Heart left ventricle (tissue), 16 donors: ENCODE results near the gene THBS1. TPM values are rescaled to one million over a fixed set of nuclear protein-coding genes. Genes with fewer than 3 reads are reported as not detected.

ENCODE experiments used
- ATAC-seq, 4 donors: fragments of 200-7000 bp; cut with Tn5 transposase; one replicate each; pipeline ENCODE4 v1.9.1; 2020 to 2022; ENCODE audit warnings: moderate library complexity in 4 of 4, mild to moderate bottlenecking in 3 of 4, moderate number of reproducible peaks in 1 of 4
- DNase-seq, 5 donors: peaks; one replicate each; pipeline ENCODE4 v3.0.0-alpha.2; 2020
- H3K27ac ChIP-seq, 12 donors: fragments of 200-600 bp; sonication (generic) in 4 of 12; one replicate each; pipeline versions ENCODE4 v1.5.0 to v1.8.0; 2016 to 2022; ENCODE audit warnings: mild to moderate bottlenecking in 2 of 12
- H3K27me3 ChIP-seq, 9 donors: fragments of 200-600 bp; sonication (generic) in 2 of 9; one replicate each; pipeline versions ENCODE4 v1.5.1 to v1.8.0; 2016 to 2022; ENCODE audit warnings: mild to moderate bottlenecking in 3 of 9
- H3K36me3 ChIP-seq, 9 donors: fragments of 200-600 bp; sonication (generic) in 2 of 9; one replicate each; pipeline versions ENCODE4 v1.5.0 to v1.8.0; 2018 to 2022; ENCODE audit warnings: mild to moderate bottlenecking in 2 of 9
- H3K4me1 ChIP-seq, 12 donors: fragments of 200-600 bp; sonication (generic) in 4 of 12; one replicate each; pipeline versions ENCODE4 v1.5.0 to v1.8.0; 2016 to 2022; ENCODE audit warnings: mild to moderate bottlenecking in 3 of 12
- H3K4me3 ChIP-seq, 12 donors: fragments of 200-600 bp; sonication (generic) in 4 of 12; one replicate each; pipeline versions ENCODE4 v1.5.0 to v1.8.0; 2017 to 2022; ENCODE audit warnings: mild to moderate bottlenecking in 9 of 12, moderate library complexity in 4 of 12
- H3K9me3 ChIP-seq, 12 donors: fragments of 200-600 bp; sonication (generic) in 4 of 12; one replicate each; pipeline versions ENCODE4 v1.5.0 to v1.8.0; 2016 to 2022; ENCODE audit warnings: mild to moderate bottlenecking in 1 of 12
- CTCF ChIP-seq, 12 donors: fragments of 200-600 bp; sonication (generic) in 4 of 12; IDR thresholded peaks; one replicate each; pipeline versions ENCODE4 v1.5.0 to v1.8.0; 2018 to 2022; ENCODE audit warnings: antibody characterized with exemption in 12 of 12, mild to moderate bottlenecking in 5 of 12
- POLR2A ChIP-seq, 2 donors: fragments of 450-650 bp; IDR thresholded peaks; one replicate each; pipeline ENCODE4 v1.6.1; 2017; ENCODE audit warnings: antibody characterized with exemption in 2 of 2, mild to moderate bottlenecking in 2 of 2, moderate library complexity in 2 of 2
- WGBS, 4 donors: extraction: QIAGEN DNeasy Blood & Tissue Kit in 2 of 4; methylation state at CpG; one replicate each; pipeline versions ENCODE4 v1.1.5 to v1.1.7; 2013 to 2018; 5-methylcytosine and 5-hydroxymethylcytosine counted together
- intact Hi-C, 10 donors: fragments of 100-400 bp; cut with DNase I; formaldehyde crosslinking; loops; one replicate each; pipeline versions ENCODE4 v1.11.1 to v1.14.2; 2022
- polyA plus RNA-seq, 2 donors: library from polyadenylated mRNA; stranded (reverse); fragments of 200-250 nt; gene quantifications; one replicate each; pipeline ENCODE4 v1.2.3, GENCODE V29; 2013
- total RNA-seq, 9 donors: library from RNA; depleted of rRNA in 2 of 9; stranded (reverse); fragments of >200 nt in 2 of 9; fragmentation: NEBNext Ultra II Directional in 3 of 9; extraction: Animal tissue kit (Norgen Biotek cat#: 25700) in 3 of 9; gene quantifications; one replicate each; pipeline versions ENCODE4 v1.1.0 to v1.2.4, GENCODE V29; 2016 to 2023
- donor health status: ischemic (EF 13 %, LVEDD 7.1; RV severe dilation, severe dysfunction).
- donor health status: healthy with polysubstance abuse.
- donor health status: DM: no; HTN: yes; CAD: no.
- donor health status: DM: no; HTN: no; CAD: no.
- donor health status: ischemic (EF 25% LVEDD 6.9; RV normal size, moderate dysfunction).
- donor health status: ischemic (EF 25% LVEDD 5.7; RV mildly dilated, moderate dysfunction).
- donor health status: healthy.
- donor health status: DM: yes; HTN: yes; CAD: no.
- donor health status: ischemic (EF 35%, LVEDD 5.7; RV mildly dilated, moderate dysfunction).
- donor health status: nonischemic (EF 11% LVEDD 7.7; RV severe dilation, severe dysfunction).
- donor health status: DM: yes; HTN: yes; CAD: no.
- donor health status: PGD.
- donor health status: ischemic (EF 29% LVEDD 5.4; RV normal size, mild dysfunction).
- donor health status: nonischemic (EF 23%, LVEDD 6.1; RV moderate dilation, normal function).

THBS1 gene
- total and polyA plus RNA-seq, 11 donors: 8.5 to 573 (median 160) TPM

- Histone ChIP-seq H3K9me3 (no peaks in the 10 kb centered on the region), H3K4me3 (no peak overlapping the region), H3K27ac (peak overlapping the region in 3 of 12 donors; percentile 6 to 50 (median 46)), H3K4me1 (peaks cover 0 to 58% (median 29%) of the 10 kb centered on the region in 12 donors), H3K27me3 (no peaks in the 10 kb centered on the region), H3K36me3 (peaks cover 0 to 96% (median 83%) of the 10 kb centered on the region in 9 donors)
- TF ChIP-seq POLR2A (IDR thresholded peaks at IDR 0.05) (no peak), CTCF (IDR thresholded peaks at IDR 0.05) (no peak)
- DNase-seq (no peak), ATAC-seq (peak in 2 of 4 donors; percentile 9 to 40)
- WGBS, 4 donors: 57 to 76% (median 65%) methylated on average over 10 of the region's 10 CpGs
- intact Hi-C loops: loop anchor here in 4 of 10 donors (5.0 to 10.0 kb wide), 6 partner anchors 98 to 882 kb away; no protein-coding TSS in a partner anchor
These were observed 5.7 kb downstream of the THBS1 start for GRCh38 chr15:39586387-39587095.

- ATAC-seq: no peak
- H3K4me1 ChIP-seq: peaks cover 0 to 52% (median 24%) of the 10 kb centered on the region in 12 donors
- H3K36me3 ChIP-seq: peaks cover 0 to 100% (median 88%) of the 10 kb centered on the region in 9 donors
- H3K27me3 ChIP-seq: no peaks in the 10 kb centered on the region
- TF ChIP-seq CTCF (IDR thresholded peaks at IDR 0.05) (no peak), POLR2A (IDR thresholded peaks at IDR 0.05) (no peak)
- WGBS, 4 donors: 88 to 91% (median 90%) methylated on average over 17 of the region's 17 CpGs
- peak overlapping the region in 1 of 12 donors; percentile 55 for H3K27ac ChIP-seq
- no peak for DNase-seq
- no peak overlapping the region for H3K4me3 ChIP-seq
- intact Hi-C loops: loop anchor here in 4 of 10 donors (5.0 to 10.0 kb wide), 6 partner anchors 98 to 882 kb away; no protein-coding TSS in a partner anchor
- no peaks in the 10 kb centered on the region for H3K9me3 ChIP-seq
These were observed 6.3 kb downstream of the THBS1 start for GRCh38 chr15:39587096-39587721.

GRCh38 chr15:39587731-39588530, 7.1 kb downstream of the THBS1 start:
- DNase-seq: no peak
- Histone ChIP-seq H3K27me3 (no peaks in the 10 kb centered on the region), H3K36me3 (peaks cover 0 to 100% (median 96%) of the 10 kb centered on the region in 9 donors), H3K27ac (peak overlapping the region in 1 of 12 donors; percentile 55), H3K4me3 (no peak overlapping the region), H3K4me1 (peaks cover 0 to 46% (median 18%) of the 10 kb centered on the region in 12 donors), H3K9me3 (no peaks in the 10 kb centered on the region)
- TF ChIP-seq POLR2A (IDR thresholded peaks at IDR 0.05) (no peak), CTCF (IDR thresholded peaks at IDR 0.05) (no peak)
- WGBS, 4 donors: 79 to 86% (median 84%) methylated on average over 13 of the region's 13 CpGs
- no peak for ATAC-seq
- intact Hi-C loops: loop anchor here in 4 of 10 donors (5.0 to 10.0 kb wide), 6 partner anchors 97 to 883 kb away; no protein-coding TSS in a partner anchor
